Kidney epithelial cell (primary cell): ENCODE measurements around the gene DHX38. TPM values are rescaled to one million over a fixed set of nuclear protein-coding genes. Genes with fewer than 3 reads are reported as not detected.

Experiments used
- DNase-seq: peaks from one replicate; pipeline ENCODE4 v3.0.0-alpha.2; 2010; ENCODE audit warnings: low read depth
- H3K27me3 ChIP-seq: 2 replicates; pipeline ENCODE4 v1.6.0; 2011; ENCODE audit warnings: low read length; ENCODE audit not compliant: control insufficient read depth, insufficient read depth
- H3K36me3 ChIP-seq: 2 replicates; pipeline ENCODE4 v1.5.1; 2011; ENCODE audit warnings: low read length; ENCODE audit not compliant: control insufficient read depth, insufficient read depth
- H3K4me3 ChIP-seq: 2 replicates; pipeline ENCODE4 v1.5.1; 2011; ENCODE audit warnings: low read depth, mild to moderate bottlenecking, control low read depth, low read length
- CTCF ChIP-seq: IDR thresholded peaks from 2 replicates; pipeline ENCODE4 v1.5.1; 2011; ENCODE audit warnings: mild to moderate bottlenecking, moderate library complexity, low read length, control low read depth, inconsistent platforms; ENCODE audit not compliant: insufficient read depth, poor library complexity, severe bottlenecking
- total RNA-seq: library from RNA; depleted of rRNA; stranded (reverse); fragments of >200 nt; gene quantifications from 2 replicates; pipeline ENCODE4 v1.2.3, GENCODE V29; 2015

Gene DHX38
- total RNA-seq, 1 donor from 2014 or later: 46.0 TPM

- no peak for TF ChIP-seq CTCF
- no peak for DNase-seq
- no peaks in the 10 kb centered on the region for H3K27me3 ChIP-seq
Observed at GRCh38 chr16:72123426-72123825, 29.8 kb downstream of the DHX38 start.

GRCh38 chr16:72124148-72124547 lies 30.5 kb downstream of the DHX38 start:
- H3K27me3 ChIP-seq: no peaks in the 10 kb centered on the region
- H3K4me3 ChIP-seq: no peak overlapping the region
- DNase-seq: no peak
- no peak for TF ChIP-seq CTCF
- no peaks in the 10 kb centered on the region for H3K36me3 ChIP-seq

More at GRCh38 chr16:72123426-72123825, 29.8 kb downstream of the DHX38 start:
- no peak overlapping the region for H3K4me3 ChIP-seq
- H3K36me3 ChIP-seq: no peaks in the 10 kb centered on the region

GRCh38 chr16:72124761-72125634 lies 31.4 kb downstream of the DHX38 start:
- peak; percentile 83 for TF ChIP-seq CTCF

GRCh38 chr16:72125635-72126428 lies 32.2 kb downstream of the DHX38 start:
- DNase-seq: no peak
- no peak overlapping the region for H3K4me3 ChIP-seq
- no peaks in the 10 kb centered on the region for H3K27me3 ChIP-seq
- TF ChIP-seq CTCF: no peak
- no peaks in the 10 kb centered on the region for H3K36me3 ChIP-seq

More at GRCh38 chr16:72124761-72125634, 31.4 kb downstream of the DHX38 start:
- Histone ChIP-seq H3K36me3 (no peaks in the 10 kb centered on the region), H3K27me3 (no peaks in the 10 kb centered on the region), H3K4me3 (no peak overlapping the region)
- peak; percentile 26 for DNase-seq

- no peak for DNase-seq
- no peak overlapping the region for H3K4me3 ChIP-seq
- no peaks in the 10 kb centered on the region for H3K36me3 ChIP-seq
- H3K27me3 ChIP-seq: no peaks in the 10 kb centered on the region
- TF ChIP-seq CTCF: no peak
Observed at GRCh38 chr16:72126429-72126765, 32.8 kb downstream of the DHX38 start.
